ENCODE results near the gene PATL2. TPM values are rescaled to one million over a fixed set of nuclear protein-coding genes. Genes with fewer than 3 reads are reported as not detected.
"Not testable (repeated sequence)": the region's sequence is repeated elsewhere in the genome, so short reads cannot be mapped to it uniquely, and the experiment has no call there.

Gene PATL2
- total RNA-seq, 1 donor from 2014 or later = 2.6 TPM

- H3K4me1 ChIP-seq (ENCODE audit: control insufficient read depth in 3 of 3, insufficient read depth in 3 of 3, low read length in 3 of 3); H3K9me3 ChIP-seq (ENCODE audit: control insufficient read depth in 3 of 3, low read length in 3 of 3); H3K27ac ChIP-seq (ENCODE audit: low read depth, low read length); H3K27me3 ChIP-seq (ENCODE audit: control insufficient read depth in 3 of 3, insufficient read depth in 3 of 3, low read length in 3 of 3); H3K9ac ChIP-seq (ENCODE audit: low read depth in 1 of 3, low read length in 3 of 3); H3K4me3 ChIP-seq (ENCODE audit: low read length in 3 of 3): not testable (repeated sequence)
- peaks cover 17 to 53% (median 43%) of the 10 kb centered on the region in 3 donors for H3K36me3 ChIP-seq (ENCODE audit: control insufficient read depth in 3 of 3, insufficient read depth in 3 of 3, low read length in 3 of 3)
Measured at GRCh38 chr15:44625286-44625685, 85.8 kb downstream of the PATL2 start.

- H3K9ac ChIP-seq (ENCODE audit: low read depth in 1 of 3, low read length in 3 of 3) = no peak overlapping the region
- H3K36me3 ChIP-seq (ENCODE audit: control insufficient read depth in 3 of 3, insufficient read depth in 3 of 3, low read length in 3 of 3) = peaks cover 10 to 40% (median 33%) of the 10 kb centered on the region in 3 donors
Measured at GRCh38 chr15:44623178-44623577, 87.9 kb downstream of the PATL2 start.

GRCh38 chr15:44620081-44620480, 91.0 kb downstream of the PATL2 start:
- Histone ChIP-seq H3K4me3 (ENCODE audit: low read length in 3 of 3) (no peak overlapping the region), H3K9me3 (ENCODE audit: control insufficient read depth in 3 of 3, low read length in 3 of 3) (no peaks in the 10 kb centered on the region), H3K4me1 (ENCODE audit: control insufficient read depth in 3 of 3, insufficient read depth in 3 of 3, low read length in 3 of 3) (no peaks in the 10 kb centered on the region), H3K27me3 (ENCODE audit: control insufficient read depth in 3 of 3, insufficient read depth in 3 of 3, low read length in 3 of 3) (no peaks in the 10 kb centered on the region), H3K36me3 (ENCODE audit: control insufficient read depth in 3 of 3, insufficient read depth in 3 of 3, low read length in 3 of 3) (peaks cover 14 to 32% (median 27%) of the 10 kb centered on the region in 3 donors), H3K9ac (ENCODE audit: low read depth in 1 of 3, low read length in 3 of 3) (no peak overlapping the region), H3K27ac (ENCODE audit: low read depth, low read length) (no peak overlapping the region)

More at GRCh38 chr15:44623178-44623577, 87.9 kb downstream of the PATL2 start:
- H3K27me3 ChIP-seq (ENCODE audit: control insufficient read depth in 3 of 3, insufficient read depth in 3 of 3, low read length in 3 of 3) = no peaks in the 10 kb centered on the region
- no peaks in the 10 kb centered on the region for H3K9me3 ChIP-seq (ENCODE audit: control insufficient read depth in 3 of 3, low read length in 3 of 3)
- H3K4me3 ChIP-seq (ENCODE audit: low read length in 3 of 3) = no peak overlapping the region
- H3K4me1 ChIP-seq (ENCODE audit: control insufficient read depth in 3 of 3, insufficient read depth in 3 of 3, low read length in 3 of 3) = no peaks in the 10 kb centered on the region
- H3K27ac ChIP-seq (ENCODE audit: low read depth, low read length) = no peak overlapping the region

GRCh38 chr15:44616974-44617373, 94.1 kb downstream of the PATL2 start:
- Histone ChIP-seq H3K9ac (ENCODE audit: low read depth in 1 of 3, low read length in 3 of 3) (no peak overlapping the region), H3K4me1 (ENCODE audit: control insufficient read depth in 3 of 3, insufficient read depth in 3 of 3, low read length in 3 of 3) (no peaks in the 10 kb centered on the region), H3K27me3 (ENCODE audit: control insufficient read depth in 3 of 3, insufficient read depth in 3 of 3, low read length in 3 of 3) (no peaks in the 10 kb centered on the region), H3K9me3 (ENCODE audit: control insufficient read depth in 3 of 3, low read length in 3 of 3) (no peaks in the 10 kb centered on the region), H3K4me3 (ENCODE audit: low read length in 3 of 3) (no peak overlapping the region), H3K27ac (ENCODE audit: low read depth, low read length) (no peak overlapping the region), H3K36me3 (ENCODE audit: control insufficient read depth in 3 of 3, insufficient read depth in 3 of 3, low read length in 3 of 3) (peaks cover 13 to 45% (median 45%) of the 10 kb centered on the region in 3 donors)

Small RNAs within 50 kb of the gene (small RNA-seq; reads per million reads assigned to genes)
- not detected for gene RF00019

Other genes with a start within 250 kb of the PATL2 start
- 35.0 TPM for gene EIF3J, start 174.2 kb downstream of the PATL2 start, total RNA-seq
- 67.3 TPM for gene SPG11, start 47.7 kb downstream of the PATL2 start, total RNA-seq
- gene B2M, start 194 bp upstream of the PATL2 start, total RNA-seq = 876 TPM
- 16.7 TPM for gene TRIM69, start 25.2 kb upstream of the PATL2 start, total RNA-seq
- gene TERB2, start 245.4 kb upstream of the PATL2 start, total RNA-seq = not detected

Measured in skeletal muscle tissue (tissue), 5 donors.